HCT116 (cell line): ENCODE results near the gene TRIAP1. TPM values are rescaled to one million over a fixed set of nuclear protein-coding genes. Genes with fewer than 3 reads are reported as not detected.

ENCODE experiments used
- ATAC-seq: fragments of 200-7000 bp; cut with Tn5 transposase; 2 replicates; pipeline ENCODE4 v1.9.1; 2020; ENCODE audit warnings: mild to moderate bottlenecking, moderate library complexity
- BruUV-seq: library from RNA; stranded (reverse); fragments of 400-500 nt; replicated peaks from 2 replicates; lab custom pipeline; 2021; lab: Mats Ljungman, UMichigan
- CTCF ChIA-PET: fragments of 300-600 bp; sonication (Branson Sonifier 250); formaldehyde crosslinking; loops from one replicate; lab custom pipeline; 2021; ENCODE audit warnings: antibody characterized with exemption; lab: Charles Lee
- POLR2A ChIA-PET: fragments of 300-600, 350-600 bp; sonication (Branson Sonifier 250); formaldehyde crosslinking; loops from one replicate; lab custom pipeline; 2021; ENCODE audit warnings: antibody characterized with exemption; lab: Charles Lee
- RAD21 ChIA-PET, 2 experiments: fragments of 300-600 bp; sonication (Branson Sonifier 250); formaldehyde crosslinking; loops; one replicate each; lab custom pipeline; 2023; ENCODE audit warnings: low total read pairs in 2 of 2; ENCODE audit not compliant: uncharacterized antibody in 2 of 2, unreplicated experiment in 2 of 2, low non-redundant PET in 1 of 2; lab: Charles Lee
- DNase-seq: peaks from one replicate; pipeline ENCODE4 v3.0.0-alpha.2; 2010; ENCODE audit warnings: low read depth, low spot score
- H2AFZ ChIP-seq: fragments of 200-600 bp; shearing (Covaris generic), sonication (generic); 2 replicates; pipeline ENCODE4 v1.6.1; 2017; ENCODE audit warnings: low read depth, mixed run types, mixed read lengths, antibody characterized with exemption, low read length; ENCODE audit not compliant: poor library complexity, severe bottlenecking
- H3K27ac ChIP-seq: 2 replicates; pipeline ENCODE4 v1.5.1; 2012; ENCODE audit warnings: low read depth, low read length
- H3K27me3 ChIP-seq: fragments of 200-600 bp; sonication (generic); 2 replicates; pipeline ENCODE4 v1.6.1; 2016; ENCODE audit warnings: mixed run types, low read length, mixed read lengths; ENCODE audit not compliant: insufficient read depth
- H3K36me3 ChIP-seq, 2 experiments: fragments of 200-500 bp in 1 of 2; fragments of 200-600 bp in 1 of 2; sonication (Bioruptor generic) in 1 of 2; sonication (generic) in 1 of 2; 2 replicates each; pipeline versions ENCODE4 v1.5.1 to v1.6.1; 2014 to 2016; ENCODE audit warnings: low read length in 2 of 2, inconsistent platforms in 1 of 2, mixed read lengths in 1 of 2, mixed run types in 1 of 2; ENCODE audit not compliant: insufficient read depth in 2 of 2, control insufficient read depth in 1 of 2
- H3K4me1 ChIP-seq, 2 experiments: fragments of 200-600 bp in 1 of 2; sonication (generic) in 1 of 2; 2 replicates each; pipeline versions ENCODE4 v1.5.1 to v1.6.1; 2012 to 2017; ENCODE audit warnings: low read length in 2 of 2, inconsistent platforms in 1 of 2, mild to moderate bottlenecking in 1 of 2, mixed read lengths in 1 of 2, mixed run types in 1 of 2, moderate library complexity in 1 of 2; ENCODE audit not compliant: insufficient read depth in 2 of 2, control insufficient read depth in 1 of 2
- H3K4me2 ChIP-seq: fragments of 200-600 bp; sonication (generic); 2 replicates; pipeline ENCODE4 v1.6.1; 2017; ENCODE audit warnings: mixed run types, low read length, mixed read lengths
- H3K4me3 ChIP-seq, 2 experiments: fragments of 200-600 bp in 1 of 2; sonication (generic) in 1 of 2; replicated peaks in 1 of 2; 2 replicates each; pipeline ENCODE4 v1.5.1; 2011 to 2016; ENCODE audit warnings: low read length in 2 of 2, control low read depth in 1 of 2, low read depth in 1 of 2, mild to moderate bottlenecking in 1 of 2, mixed read lengths in 1 of 2, mixed run types in 1 of 2
- H3K79me2 ChIP-seq: fragments of 200-600 bp; sonication (generic); 2 replicates; pipeline ENCODE4 v1.6.1; 2017; ENCODE audit warnings: mild to moderate bottlenecking, mixed run types, low read length, moderate library complexity, mixed read lengths; ENCODE audit not compliant: insufficient read depth
- H3K9ac ChIP-seq: fragments of 200-600 bp; sonication (generic); 2 replicates; pipeline ENCODE4 v1.6.1; 2016; ENCODE audit warnings: low read length, mixed read lengths
- H3K9me2 ChIP-seq: fragments of 200-600 bp; sonication (generic), shearing (Covaris generic); 2 replicates; pipeline ENCODE4 v1.6.1; 2017; ENCODE audit warnings: mixed run types, mild to moderate bottlenecking, moderate library complexity; ENCODE audit not compliant: insufficient read depth
- H3K9me3 ChIP-seq, 2 experiments: fragments of 200-500 bp in 1 of 2; fragments of 200-600 bp in 1 of 2; sonication (Bioruptor generic) in 1 of 2; sonication (generic) in 1 of 2; 2 replicates each; pipeline ENCODE4 v1.6.1; 2014 to 2017; ENCODE audit warnings: low read length in 2 of 2, mixed read lengths in 2 of 2, inconsistent platforms in 1 of 2, low read depth in 1 of 2, mild to moderate bottlenecking in 1 of 2, mixed run types in 1 of 2, moderate library complexity in 1 of 2; ENCODE audit not compliant: control insufficient read depth in 1 of 2, insufficient read depth in 1 of 2
- H4K20me1 ChIP-seq: fragments of 200-600 bp; sonication (generic), shearing (Covaris generic); 2 replicates; pipeline ENCODE4 v1.6.1; 2017; ENCODE audit warnings: mixed run types, mild to moderate bottlenecking, moderate library complexity; ENCODE audit not compliant: insufficient read depth
- ATF3 ChIP-seq: IDR thresholded peaks from 2 replicates; pipeline ENCODE4 v1.6.1; 2012
- CTCF ChIP-seq, 3 experiments: fragments of 200-600 bp in 1 of 3; sonication (generic) in 1 of 3; IDR thresholded peaks in 2 of 3; conservative IDR thresholded peaks in 1 of 3; 2 replicates each; pipeline ENCODE4 v1.5.1; 2012 to 2017; ENCODE audit warnings: low read depth in 2 of 3, low read length in 2 of 3, antibody characterized with exemption in 1 of 3, borderline replicate concordance in 1 of 3, control low read depth in 1 of 3, mild to moderate bottlenecking in 1 of 3, mixed read lengths in 1 of 3, mixed run types in 1 of 3, moderate library complexity in 1 of 3; ENCODE audit not compliant: insufficient read depth in 1 of 3
- EGR1 ChIP-seq: IDR thresholded peaks from 2 replicates; pipeline ENCODE4 v1.6.1; 2012; ENCODE audit warnings: low read depth
- ELF1 ChIP-seq: IDR thresholded peaks from 2 replicates; pipeline ENCODE4 v1.6.1; 2012; ENCODE audit warnings: low read depth, borderline replicate concordance
- EZH2 ChIP-seq: fragments of 200-600 bp; sonication (generic); IDR thresholded peaks from 2 replicates; pipeline ENCODE4 v1.6.1; 2017; ENCODE audit warnings: antibody characterized with exemption, mixed run types
- EZH2phosphoT487 ChIP-seq: fragments of 200-600 bp; IDR thresholded peaks from 2 replicates; pipeline ENCODE4 v1.6.1; 2018; ENCODE audit warnings: antibody characterized with exemption, borderline replicate concordance
- JUND ChIP-seq: IDR thresholded peaks from 2 replicates; pipeline ENCODE4 v1.6.1; 2012
- MAX ChIP-seq: IDR thresholded peaks from 2 replicates; pipeline ENCODE4 v1.6.1; 2012
- POLR2AphosphoS5 ChIP-seq: IDR thresholded peaks from 2 replicates; pipeline ENCODE4 v1.6.1; 2011; ENCODE audit warnings: mild to moderate bottlenecking, low read depth, low read length, moderate library complexity
- RAD21 ChIP-seq: IDR thresholded peaks from 2 replicates; pipeline ENCODE4 v1.6.1; 2012; ENCODE audit warnings: low read depth, mild to moderate bottlenecking
- SIN3A ChIP-seq: IDR thresholded peaks from 2 replicates; pipeline ENCODE4 v1.6.1; 2012; ENCODE audit warnings: low read depth
- SP1 ChIP-seq: IDR thresholded peaks from 2 replicates; pipeline ENCODE4 v1.6.1; 2012; ENCODE audit warnings: low read depth
- TCF7L2 ChIP-seq: IDR thresholded peaks from 2 replicates; pipeline ENCODE4 v1.7.0; 2011; ENCODE audit warnings: borderline replicate concordance, inconsistent platforms; ENCODE audit not compliant: insufficient read depth, insufficient read length; ENCODE audit errors: extremely low read depth
- YY1 ChIP-seq: IDR thresholded peaks from 2 replicates; pipeline ENCODE4 v1.6.1; 2011; ENCODE audit warnings: low read length, low read depth, moderate library complexity, mild to moderate bottlenecking; ENCODE audit not compliant: insufficient replicate concordance; ENCODE audit errors: extremely low read depth
- ZNF274 ChIP-seq: fragments of 200-500 bp; sonication (Bioruptor generic); IDR thresholded peaks from 2 replicates; pipeline ENCODE4 v1.6.1; 2014; ENCODE audit warnings: mild to moderate bottlenecking, low read depth, low read length, inconsistent platforms
- intact Hi-C: fragments of 100-400 bp; cut with micrococcal nuclease; formaldehyde crosslinking; loops from 2 replicates; pipeline ENCODE4 v1.10.0; 2022
- total RNA-seq: library from RNA; stranded (reverse); gene quantifications from one replicate; pipeline ENCODE4 v1.2.1, GENCODE V29; 2021; ENCODE audit not compliant: unreplicated experiment

The TRIAP1 gene
- total RNA-seq, 1 experiment from 2014 or later: 40.3 TPM

GRCh38 chr12:120463712-120464111 is 17.5 kb upstream of the TRIAP1 start:
- H3K36me3 ChIP-seq: peaks cover 61 to 65% of the 10 kb centered on the region in 2 experiments
- H3K27me3 ChIP-seq: no peaks in the 10 kb centered on the region
- TF ChIP-seq CTCF (IDR thresholded peaks at IDR 0.05 in 2 of 3, conservative IDR thresholded peaks at IDR 0.05 in 1 of 3; ENCODE audit: borderline replicate concordance in 1 of 3, insufficient read depth in 1 of 3, low read depth in 2 of 3, low read length in 2 of 3): no peak
- TF ChIP-seq EZH2phosphoT487: no peak
- TF ChIP-seq TCF7L2: no peak
- TF ChIP-seq JUND: no peak
- no peak for TF ChIP-seq EGR1
- no peak for TF ChIP-seq SIN3A
- no peak; the same call in 1 of the 2 replicates for TF ChIP-seq POLR2AphosphoS5
- no peak for TF ChIP-seq SP1
- TF ChIP-seq YY1: no peak
- TF ChIP-seq MAX: no peak
- TF ChIP-seq RAD21: no peak
- no peak for TF ChIP-seq ZNF274
- TF ChIP-seq EZH2: no peak
- no peak for TF ChIP-seq ATF3
- no peak for TF ChIP-seq ELF1
- H3K27ac ChIP-seq: no peak overlapping the region
- H3K79me2 ChIP-seq: peaks cover 85% of the 10 kb centered on the region
- BruUV-seq: no TSS peak
- H3K9ac ChIP-seq: no peak overlapping the region
- ATAC-seq (no peak), DNase-seq (no peak)
- intact Hi-C loops: no loop called here
- no peak overlapping the region for H2AFZ ChIP-seq
- no peak overlapping the region for H3K4me2 ChIP-seq
- ChIA-PET RAD21 (no interaction called here), CTCF (interaction anchor here (0.9 to 1.5 kb wide), 2 partner anchors 26 to 107 kb away, joined by 3 read pairs; no protein-coding TSS in a partner anchor), POLR2A (interaction anchor here (0.6 to 1.0 kb wide), 2 partner anchors 32 to 263 kb away, joined by 3 read pairs; partner anchors contain the start of genes DYNLL1 and RPLP0)
- peaks cover 32% of the 10 kb centered on the region for H4K20me1 ChIP-seq
- H3K4me3 ChIP-seq: no peak overlapping the region
- H3K9me3 ChIP-seq: no peaks in the 10 kb centered on the region
- H3K9me2 ChIP-seq: no peaks in the 10 kb centered on the region
- peaks cover 0 to 12% of the 10 kb centered on the region in 2 experiments; a peak in 2 of 4 replicates for H3K4me1 ChIP-seq
